Calu3 (cell line): ENCODE results near the gene NR5A2. TPM values are rescaled to one million over a fixed set of nuclear protein-coding genes. Genes with fewer than 3 reads are reported as not detected.

Experiments used
- BruUV-seq: library from RNA; stranded (reverse); fragments of 400-500 nt; replicated peaks from 2 replicates; lab custom pipeline; 2021; lab: Mats Ljungman, UMichigan
- CTCF ChIA-PET: fragments of 300-600 bp; sonication (Branson Sonifier 250); formaldehyde crosslinking; loops from one replicate; lab custom pipeline; 2022; ENCODE audit warnings: antibody characterized with exemption; lab: Charles Lee
- DNase-seq: peaks from one replicate; pipeline ENCODE4 v3.0.0; 2022
- H3K27ac Mint-ChIP-seq: one replicate; pipeline ENCODE4 v1.8.0; 2022; ENCODE audit warnings: mixed read lengths; ENCODE audit not compliant: unreplicated experiment
- H3K27me3 Mint-ChIP-seq: one replicate; pipeline ENCODE4 v1.8.0; 2022; ENCODE audit warnings: mixed read lengths; ENCODE audit not compliant: unreplicated experiment
- H3K36me3 Mint-ChIP-seq: one replicate; pipeline ENCODE4 v1.8.0; 2022; ENCODE audit warnings: mild to moderate bottlenecking, moderate library complexity, mixed read lengths; ENCODE audit not compliant: insufficient read depth, unreplicated experiment
- H3K4me1 Mint-ChIP-seq: one replicate; pipeline ENCODE4 v1.8.0; 2022; ENCODE audit warnings: mild to moderate bottlenecking, low read depth, mixed read lengths; ENCODE audit not compliant: unreplicated experiment
- H3K4me3 Mint-ChIP-seq: one replicate; pipeline ENCODE4 v1.8.0; 2022; ENCODE audit warnings: mild to moderate bottlenecking, low read depth, moderate library complexity, mixed read lengths; ENCODE audit not compliant: unreplicated experiment
- H3K9me3 Mint-ChIP-seq: one replicate; pipeline ENCODE4 v1.8.0; 2022; ENCODE audit warnings: low read depth, mixed read lengths; ENCODE audit not compliant: unreplicated experiment
- intact Hi-C: fragments of 100-400 bp; cut with micrococcal nuclease; formaldehyde crosslinking; loops from one replicate; pipeline ENCODE4 v1.10.0; 2022; ENCODE audit not compliant: unreplicated experiment
- total RNA-seq: library from RNA; stranded (reverse); gene quantifications from 2 replicates; pipeline ENCODE4 v1.2.3, GENCODE V29; 2022
- TF ChIP-seq, protein P1 (sequence below): fragments of 200-600 bp; IDR thresholded peaks from one replicate; pipeline ENCODE4 v1.8.0; 2022; ENCODE audit warnings: antibody characterized with exemption; ENCODE audit not compliant: unreplicated experiment

NR5A2 gene
- total RNA-seq, 1 experiment from 2014 or later = 6.9 TPM

DNA sequence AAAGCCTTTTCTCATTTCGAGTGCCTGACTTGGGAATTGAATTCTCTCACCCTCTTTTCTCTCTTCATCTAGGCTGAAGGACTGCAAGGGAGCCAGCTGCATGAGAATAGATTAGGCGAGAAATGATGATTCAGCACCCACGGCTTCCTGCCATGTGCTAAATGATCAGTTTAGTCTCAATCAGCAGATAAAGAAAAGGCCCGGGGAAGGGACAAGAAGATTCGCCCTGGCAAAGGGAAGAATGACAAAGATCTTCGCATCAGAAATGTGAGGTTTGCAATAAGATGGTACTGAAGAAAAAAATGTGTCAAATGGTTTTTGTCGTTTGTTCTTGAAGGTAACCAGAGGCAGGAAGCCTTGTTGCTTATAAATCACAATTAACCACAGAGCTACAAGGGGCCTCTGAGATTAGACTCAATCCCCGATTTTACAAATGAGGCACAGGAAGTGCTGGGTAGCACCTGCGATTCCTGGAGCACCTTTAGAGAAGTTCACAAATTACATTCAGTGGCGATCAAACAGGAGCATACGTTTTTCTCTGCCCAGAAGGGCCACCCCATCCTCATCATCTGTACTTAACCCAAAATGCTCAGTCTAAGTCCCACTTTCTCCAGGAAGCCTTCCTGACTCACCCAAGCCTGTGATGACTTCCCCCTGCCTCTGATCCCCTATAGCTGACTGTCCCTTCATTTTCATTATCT is 198.9 kb downstream of the NR5A2 start:
- no TSS peak for BruUV-seq
- no peak for DNase-seq
- H3K4me1 Mint-ChIP-seq = no peaks in the 10 kb centered on the region
- intact Hi-C loops = no loop called here
- no peaks in the 10 kb centered on the region for H3K36me3 Mint-ChIP-seq
- no peak overlapping the region for H3K4me3 Mint-ChIP-seq
- H3K9me3 Mint-ChIP-seq = no peaks in the 10 kb centered on the region
- no peak overlapping the region for H3K27ac Mint-ChIP-seq
- TF ChIP-seq, protein P1, sequence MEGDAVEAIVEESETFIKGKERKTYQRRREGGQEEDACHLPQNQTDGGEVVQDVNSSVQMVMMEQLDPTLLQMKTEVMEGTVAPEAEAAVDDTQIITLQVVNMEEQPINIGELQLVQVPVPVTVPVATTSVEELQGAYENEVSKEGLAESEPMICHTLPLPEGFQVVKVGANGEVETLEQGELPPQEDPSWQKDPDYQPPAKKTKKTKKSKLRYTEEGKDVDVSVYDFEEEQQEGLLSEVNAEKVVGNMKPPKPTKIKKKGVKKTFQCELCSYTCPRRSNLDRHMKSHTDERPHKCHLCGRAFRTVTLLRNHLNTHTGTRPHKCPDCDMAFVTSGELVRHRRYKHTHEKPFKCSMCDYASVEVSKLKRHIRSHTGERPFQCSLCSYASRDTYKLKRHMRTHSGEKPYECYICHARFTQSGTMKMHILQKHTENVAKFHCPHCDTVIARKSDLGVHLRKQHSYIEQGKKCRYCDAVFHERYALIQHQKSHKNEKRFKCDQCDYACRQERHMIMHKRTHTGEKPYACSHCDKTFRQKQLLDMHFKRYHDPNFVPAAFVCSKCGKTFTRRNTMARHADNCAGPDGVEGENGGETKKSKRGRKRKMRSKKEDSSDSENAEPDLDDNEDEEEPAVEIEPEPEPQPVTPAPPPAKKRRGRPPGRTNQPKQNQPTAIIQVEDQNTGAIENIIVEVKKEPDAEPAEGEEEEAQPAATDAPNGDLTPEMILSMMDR = no peak
- no peaks in the 10 kb centered on the region for H3K27me3 Mint-ChIP-seq
- CTCF ChIA-PET = interaction anchor here (0.6 kb wide), 2 partner anchors 46 to 312 kb away, joined by 3 read pairs; no protein-coding TSS in a partner anchor

- TF ChIP-seq, protein P1 = no peak
- no peaks in the 10 kb centered on the region for H3K36me3 Mint-ChIP-seq
- BruUV-seq = no TSS peak
Measured at GRCh38 chr1:200226969-200227303, 199.4 kb downstream of the NR5A2 start.

More at GRCh38 chr1:200226969-200227303, 199.4 kb downstream of the NR5A2 start:
- no peak for DNase-seq
- Mint-ChIP-seq H3K9me3 (no peaks in the 10 kb centered on the region), H3K4me3 (no peak overlapping the region), H3K27me3 (no peaks in the 10 kb centered on the region), H3K4me1 (no peaks in the 10 kb centered on the region), H3K27ac (no peak overlapping the region)
- intact Hi-C loops = no loop called here
- CTCF ChIA-PET = interaction anchor here (0.6 kb wide), 1 partner anchor 45 kb away, joined by 3 read pairs; no protein-coding TSS in a partner anchor
